GM19467 (cell line): ENCODE data around the gene KLHL29.

Experiments used
- ATAC-seq: cut with Tn5 transposase; IDR thresholded peaks from one replicate; pipeline ENCODE4 v1.9.1; 2021; ENCODE audit warnings: mild to moderate bottlenecking, moderate library complexity; ENCODE audit not compliant: unreplicated experiment

The KLHL29 gene

GRCh38 chr2:23526114-23526513, 141.1 kb downstream of the KLHL29 start:
- no peak for ATAC-seq

GRCh38 chr2:23526835-23527790, 142.1 kb downstream of the KLHL29 start:
- no peak for ATAC-seq

- no peak for ATAC-seq
These were observed 143.2 kb downstream of the KLHL29 start for GRCh38 chr2:23528171-23528570.

DNA sequence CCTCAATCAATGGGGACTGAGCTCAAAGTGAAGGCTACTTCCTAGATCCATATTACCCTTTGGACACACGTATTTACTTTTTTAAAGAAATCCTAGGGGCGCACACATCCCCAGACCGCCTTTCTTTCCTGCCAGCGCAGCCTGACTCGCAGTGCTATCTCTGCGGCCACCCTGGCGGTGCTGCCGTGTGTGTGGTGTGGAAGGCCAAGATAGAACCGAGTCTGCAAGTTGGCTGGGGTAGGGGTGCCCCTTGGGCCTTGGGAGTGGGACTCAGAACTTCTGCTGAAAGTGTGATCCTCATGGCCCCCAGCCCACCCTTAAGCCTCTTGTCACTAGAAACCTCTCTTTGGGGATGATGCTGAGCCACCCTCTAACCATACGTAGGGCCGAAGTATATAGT, 143.7 kb downstream of the KLHL29 start:
- no peak for ATAC-seq

DNA sequence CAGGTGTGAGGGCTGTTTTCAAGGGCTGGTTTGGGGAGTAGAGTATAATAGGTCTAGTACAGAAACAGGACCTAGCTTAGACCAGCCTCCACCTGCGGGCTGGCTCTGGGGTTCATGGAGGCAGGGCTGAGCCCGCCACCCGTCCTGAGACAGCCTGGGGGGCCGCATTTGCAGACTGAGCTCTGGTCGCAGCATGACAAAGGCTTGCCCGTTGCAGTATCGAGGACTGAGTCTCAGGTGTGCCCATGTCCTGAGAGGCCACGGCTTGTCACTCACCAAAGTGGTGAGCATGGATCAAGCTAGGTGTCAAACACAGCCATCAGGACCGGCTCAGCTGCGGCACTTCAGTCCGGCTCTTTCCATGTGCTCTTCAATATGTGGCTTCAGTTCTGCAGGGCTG, 144.7 kb downstream of the KLHL29 start:
- no peak for ATAC-seq

GRCh38 chr2:23530206-23530908, 145.4 kb downstream of the KLHL29 start:
- ATAC-seq = no peak

GRCh38 chr2:23530909-23531276, 145.9 kb downstream of the KLHL29 start:
- ATAC-seq = no peak

- no peak for ATAC-seq
These were observed 146.3 kb downstream of the KLHL29 start for GRCh38 chr2:23531280-23531679.

DNA sequence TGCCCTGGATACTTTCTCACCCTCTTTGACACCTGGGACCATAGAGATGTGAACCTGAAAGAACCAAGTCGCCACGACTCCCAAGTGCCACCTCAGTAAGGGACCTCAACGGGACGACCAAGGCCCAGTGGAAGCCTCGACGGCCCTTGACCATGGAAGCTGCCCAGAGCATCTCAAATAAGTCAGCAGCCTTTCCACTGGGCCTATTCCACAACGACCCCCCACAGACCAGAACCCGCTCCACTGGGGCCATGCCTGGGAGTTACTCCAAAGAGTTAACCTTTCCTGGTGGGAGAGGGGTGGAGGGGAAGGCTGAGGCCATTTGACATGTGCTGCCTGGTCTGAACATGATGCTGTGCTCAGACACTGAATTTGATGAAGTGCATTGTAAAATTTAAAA, 146.9 kb downstream of the KLHL29 start:
- ATAC-seq = no peak

DNA sequence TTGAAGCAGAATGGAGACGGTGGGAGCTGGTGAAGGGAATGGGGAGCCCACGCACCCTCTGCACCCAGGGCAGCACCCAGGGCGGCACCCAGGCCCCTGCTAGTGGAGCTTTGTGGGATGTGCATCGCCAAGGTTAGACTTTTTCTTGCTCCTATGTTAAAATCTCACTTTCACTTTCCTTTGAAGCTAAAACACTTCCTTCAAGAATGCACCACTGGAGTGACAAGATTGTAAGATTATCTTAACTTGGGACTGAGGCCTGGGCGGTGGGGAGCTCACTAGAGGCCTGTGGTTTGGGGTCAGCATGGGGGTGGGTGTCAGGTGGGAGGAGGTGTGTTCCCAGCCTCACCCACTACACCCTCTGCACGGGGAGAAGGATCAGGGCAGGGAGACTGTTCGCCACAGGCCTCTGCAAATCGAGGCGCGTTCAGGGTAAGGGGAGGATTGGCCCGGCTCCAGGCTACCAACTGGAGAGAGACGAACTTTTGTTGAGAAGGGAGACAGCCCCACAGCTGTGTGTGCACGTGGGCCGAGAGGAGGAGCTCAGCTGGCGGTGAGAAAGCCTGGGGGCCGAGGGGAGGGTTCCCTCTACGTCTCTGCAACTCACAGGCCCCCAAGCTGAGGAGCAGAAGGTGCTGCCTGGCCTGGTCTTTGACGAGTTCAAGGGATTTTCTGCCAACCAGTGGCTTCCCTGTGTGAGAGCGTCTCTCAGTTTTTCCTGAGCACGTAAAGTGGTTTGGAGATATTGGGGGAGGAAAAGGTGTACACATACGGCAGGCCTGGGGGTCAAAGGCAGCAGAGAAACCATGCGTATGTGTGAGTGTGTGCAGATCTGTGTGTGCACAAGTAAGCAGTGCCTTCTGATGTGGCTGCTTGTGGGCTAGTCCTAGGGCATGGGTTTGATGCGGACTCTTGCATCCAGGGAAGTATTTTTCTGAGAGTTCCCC, 147.7 kb downstream of the KLHL29 start:
- peak; percentile 61 for ATAC-seq

DNA sequence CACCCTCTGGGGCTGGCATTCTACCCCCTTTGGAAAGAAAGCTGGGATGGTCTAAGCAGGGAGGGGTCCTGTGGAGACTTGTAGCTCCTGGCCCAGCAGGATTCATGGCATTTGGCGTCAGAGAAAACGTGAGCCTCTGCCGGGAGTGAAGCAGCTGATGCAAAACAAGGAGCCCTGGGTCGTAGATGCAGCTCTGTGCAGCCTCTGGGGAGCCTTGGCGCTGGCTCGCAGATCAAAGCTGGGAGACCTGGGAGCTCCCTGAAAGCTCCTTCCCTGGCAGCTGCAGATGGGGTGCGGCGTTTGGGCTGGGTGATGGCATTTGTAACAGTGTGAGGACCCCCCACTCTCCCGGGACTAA, 148.3 kb downstream of the KLHL29 start:
- no peak for ATAC-seq

DNA sequence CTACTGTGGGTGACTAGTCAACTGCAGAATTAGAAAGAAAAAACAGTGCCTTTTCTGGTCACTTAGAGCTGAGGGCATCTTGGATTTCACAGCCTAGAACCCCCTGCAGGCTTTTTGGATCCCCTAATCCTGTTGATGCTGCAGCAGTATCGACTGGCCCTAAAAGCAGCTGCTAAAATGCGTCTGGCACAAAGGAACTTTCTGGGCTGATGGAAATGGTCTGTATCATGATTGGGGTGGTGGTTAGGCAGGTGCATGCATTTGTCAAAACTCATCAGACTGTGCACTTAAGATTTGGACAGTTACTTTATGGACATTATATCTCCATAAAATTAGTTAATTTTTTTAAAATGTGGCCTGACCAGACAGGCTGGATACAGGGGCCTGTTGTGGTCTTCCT, 149.8 kb downstream of the KLHL29 start:
- no peak for ATAC-seq

DNA sequence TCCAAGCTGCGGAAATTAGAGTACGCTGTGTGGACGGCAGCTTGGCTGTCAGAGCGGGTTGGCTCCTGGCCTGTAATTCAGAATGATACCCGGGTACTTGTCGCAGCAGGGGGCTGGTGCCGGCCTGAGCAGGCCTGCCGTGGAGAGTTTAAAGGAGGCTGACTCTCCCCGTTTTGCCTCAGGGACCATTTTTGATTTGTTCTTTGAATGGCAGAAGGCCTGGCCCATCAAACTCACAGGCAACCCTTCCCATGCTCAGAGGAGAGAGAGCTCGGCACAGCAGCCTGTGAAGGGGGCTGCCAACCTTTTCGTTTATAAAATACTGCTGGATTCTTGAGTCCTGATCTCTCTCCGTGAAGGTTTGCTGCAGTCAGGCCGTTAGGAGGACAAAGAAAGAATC, 151.3 kb downstream of the KLHL29 start:
- no peak for ATAC-seq

DNA sequence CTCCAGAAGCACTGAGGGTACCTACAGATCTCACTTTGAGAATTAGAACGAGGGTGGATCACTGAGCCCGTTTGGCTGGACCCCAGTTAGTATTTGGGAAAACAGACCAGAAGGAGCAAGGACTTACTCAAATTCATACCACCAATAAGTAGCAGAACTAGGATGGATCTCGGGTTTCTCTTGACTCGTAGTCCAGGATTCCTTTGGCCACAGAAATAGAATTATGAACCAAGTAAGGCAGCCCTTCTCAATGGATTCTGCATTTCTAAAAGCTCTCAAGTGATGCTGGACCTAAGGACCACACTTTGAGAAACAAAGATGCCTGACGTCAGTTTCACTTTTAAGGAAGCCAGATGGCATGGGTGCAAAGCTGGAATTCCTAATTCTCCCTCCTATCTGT, 153.0 kb downstream of the KLHL29 start:
- no peak for ATAC-seq

DNA sequence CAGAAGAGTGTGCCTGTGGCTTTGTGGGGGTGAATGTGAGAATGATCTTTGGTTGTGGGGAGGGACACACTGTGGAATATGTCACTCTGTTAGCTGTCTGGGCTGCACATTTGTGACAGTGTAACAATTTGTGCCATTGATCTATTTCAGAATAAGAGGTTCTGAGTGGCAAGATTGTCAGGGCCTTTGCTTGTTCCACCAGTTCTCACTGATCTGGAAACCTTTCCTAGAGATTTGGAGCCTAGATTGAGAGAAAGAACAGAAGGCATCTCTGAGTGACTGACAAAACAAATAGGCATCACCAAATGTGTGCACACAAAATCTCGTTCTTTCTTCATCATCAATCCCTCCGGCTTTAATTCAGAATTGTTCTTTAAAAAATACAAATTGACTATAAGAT, 153.6 kb downstream of the KLHL29 start:
- no peak for ATAC-seq

- ATAC-seq = no peak
These were observed 155.9 kb downstream of the KLHL29 start for GRCh38 chr2:23540804-23541360.

- ATAC-seq = no peak
These were observed 156.7 kb downstream of the KLHL29 start for GRCh38 chr2:23541503-23542229.

DNA sequence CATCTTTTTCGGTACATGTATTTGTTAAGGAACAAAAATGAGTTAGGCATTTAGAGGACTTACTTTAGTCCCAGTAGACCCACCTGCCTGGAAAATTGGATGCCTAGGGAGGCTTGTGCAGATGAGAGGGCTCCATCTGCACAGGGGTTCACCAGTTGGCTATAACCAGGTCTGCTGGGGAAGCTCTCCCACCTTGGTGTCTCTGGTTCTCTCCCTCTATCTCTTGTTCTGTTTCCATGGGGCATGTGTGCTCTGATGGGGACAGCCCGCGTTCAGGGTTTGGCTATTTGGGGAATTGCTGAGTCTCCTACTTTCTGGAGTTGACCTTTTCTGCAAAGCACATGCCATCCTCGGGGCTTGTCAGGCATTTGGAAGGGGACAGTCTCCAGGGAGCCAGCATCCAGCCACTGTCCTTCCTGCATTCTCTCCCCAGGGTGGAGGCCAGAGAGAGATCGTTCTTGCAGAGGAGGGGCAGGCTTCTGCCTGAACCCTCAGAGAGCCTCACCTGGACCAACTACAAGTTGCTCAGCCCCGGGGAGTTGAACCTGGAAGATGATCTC, 157.3 kb downstream of the KLHL29 start:
- no peak for ATAC-seq

- ATAC-seq = no peak
These were observed 158.3 kb downstream of the KLHL29 start for GRCh38 chr2:23543302-23543701.

DNA sequence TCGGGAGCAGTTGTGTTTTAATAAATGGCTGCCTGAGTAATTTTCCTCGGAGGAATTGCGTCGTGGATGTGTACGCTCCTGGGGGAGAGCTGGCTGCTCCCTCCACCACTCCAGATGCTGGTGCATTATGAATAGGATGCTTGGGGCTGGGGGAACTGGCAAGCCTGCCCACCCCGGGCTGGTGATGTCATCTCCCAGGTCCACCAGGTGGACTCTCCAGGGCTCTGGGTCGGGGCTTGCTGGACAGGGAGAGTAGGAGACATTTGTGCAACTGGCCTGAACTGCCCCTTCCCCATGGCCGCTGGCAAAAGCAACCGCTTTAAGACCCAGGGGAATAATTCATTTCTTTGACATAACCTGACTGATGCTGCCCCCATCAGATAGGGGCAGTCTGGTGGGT, 158.7 kb downstream of the KLHL29 start:
- ATAC-seq = no peak
